GM18870 (cell line): ENCODE measurements around the gene CELSR1.

ENCODE experiments used
- ATAC-seq: cut with Tn5 transposase; IDR thresholded peaks from one replicate; pipeline ENCODE4 v1.9.1; 2021; ENCODE audit warnings: moderate library complexity; ENCODE audit not compliant: unreplicated experiment

CELSR1 gene

GRCh38 chr22:46447906-46448305, 89.5 kb downstream of the CELSR1 start:
- ATAC-seq, result no peak

DNA sequence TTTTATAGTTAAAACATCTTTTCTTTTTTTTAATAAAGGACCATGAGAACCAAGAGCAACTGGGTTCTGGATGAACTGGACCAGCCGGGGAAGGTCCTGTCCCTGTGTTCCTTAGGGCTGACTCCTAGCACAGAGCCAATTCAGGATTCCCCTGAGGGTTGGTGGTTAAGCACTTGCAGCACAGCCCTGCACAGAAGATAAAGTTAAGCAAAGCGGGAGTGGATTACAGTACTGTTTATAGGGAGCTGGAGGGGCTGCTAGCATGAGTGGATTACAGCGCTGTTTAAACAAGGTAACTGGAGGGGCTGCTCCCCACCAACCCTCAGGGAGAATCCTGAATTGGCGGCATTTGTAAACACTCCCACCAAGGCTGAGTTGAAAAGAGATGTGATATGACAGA, 90.6 kb downstream of the CELSR1 start:
- ATAC-seq, result no peak

- no peak for ATAC-seq
Observed at GRCh38 chr22:46445771-46446420, 91.5 kb downstream of the CELSR1 start.

DNA sequence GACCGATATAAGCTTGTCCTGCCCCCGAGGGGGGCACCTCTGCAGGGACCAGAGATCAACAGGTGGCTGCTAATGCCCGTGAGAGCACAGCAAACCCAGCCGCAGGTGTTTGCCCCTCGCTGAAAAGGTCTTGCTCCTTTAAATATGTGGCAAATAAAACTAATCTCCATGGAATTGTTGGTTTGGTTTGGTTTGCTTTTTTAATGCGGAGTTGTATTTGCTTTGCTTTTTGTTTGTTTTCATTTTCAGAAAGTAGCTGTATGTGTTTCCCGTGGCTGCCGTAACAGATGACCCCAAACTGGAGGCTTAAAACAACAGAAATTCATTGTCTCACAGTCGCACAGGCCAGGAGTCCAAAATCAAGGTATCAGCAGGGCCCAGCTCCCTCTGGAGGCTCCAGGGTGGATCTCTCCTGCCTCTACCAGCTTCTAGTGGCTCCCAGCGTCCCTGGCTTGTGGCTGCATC, 93.0 kb downstream of the CELSR1 start:
- ATAC-seq, result no peak

GRCh38 chr22:46443850-46444389, 93.5 kb downstream of the CELSR1 start:
- ATAC-seq, result no peak

DNA sequence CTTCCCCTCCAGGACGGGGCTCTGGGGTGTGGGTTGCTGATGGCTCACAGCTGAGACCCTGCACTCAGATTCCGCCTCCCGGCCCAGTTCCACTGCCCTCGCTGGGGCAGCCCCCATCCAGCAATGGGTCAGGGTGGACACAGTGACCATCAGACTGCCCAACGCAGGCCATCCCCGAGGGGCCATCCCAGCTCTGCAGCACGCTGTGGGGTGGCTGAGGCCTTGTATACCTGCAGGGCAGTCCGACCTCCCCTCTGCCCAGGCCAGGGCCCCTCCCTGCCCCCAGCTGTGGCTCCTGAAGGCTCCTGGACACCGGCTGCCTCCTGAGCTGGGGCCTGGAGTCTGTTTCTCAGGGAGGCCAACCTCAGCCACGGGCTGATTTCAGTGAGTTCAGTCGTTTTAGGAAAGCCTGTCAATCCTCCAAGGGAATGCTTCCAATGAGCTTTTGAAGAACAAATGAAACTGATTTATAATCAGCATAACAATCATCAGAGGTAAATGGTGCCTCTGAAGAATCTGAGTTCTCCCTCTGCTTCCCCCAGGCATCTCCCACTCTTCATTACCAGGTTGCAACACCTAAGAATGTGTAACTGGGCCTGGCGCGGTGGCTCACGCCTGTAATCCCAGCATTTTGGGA, 95.1 kb downstream of the CELSR1 start:
- no peak for ATAC-seq

DNA sequence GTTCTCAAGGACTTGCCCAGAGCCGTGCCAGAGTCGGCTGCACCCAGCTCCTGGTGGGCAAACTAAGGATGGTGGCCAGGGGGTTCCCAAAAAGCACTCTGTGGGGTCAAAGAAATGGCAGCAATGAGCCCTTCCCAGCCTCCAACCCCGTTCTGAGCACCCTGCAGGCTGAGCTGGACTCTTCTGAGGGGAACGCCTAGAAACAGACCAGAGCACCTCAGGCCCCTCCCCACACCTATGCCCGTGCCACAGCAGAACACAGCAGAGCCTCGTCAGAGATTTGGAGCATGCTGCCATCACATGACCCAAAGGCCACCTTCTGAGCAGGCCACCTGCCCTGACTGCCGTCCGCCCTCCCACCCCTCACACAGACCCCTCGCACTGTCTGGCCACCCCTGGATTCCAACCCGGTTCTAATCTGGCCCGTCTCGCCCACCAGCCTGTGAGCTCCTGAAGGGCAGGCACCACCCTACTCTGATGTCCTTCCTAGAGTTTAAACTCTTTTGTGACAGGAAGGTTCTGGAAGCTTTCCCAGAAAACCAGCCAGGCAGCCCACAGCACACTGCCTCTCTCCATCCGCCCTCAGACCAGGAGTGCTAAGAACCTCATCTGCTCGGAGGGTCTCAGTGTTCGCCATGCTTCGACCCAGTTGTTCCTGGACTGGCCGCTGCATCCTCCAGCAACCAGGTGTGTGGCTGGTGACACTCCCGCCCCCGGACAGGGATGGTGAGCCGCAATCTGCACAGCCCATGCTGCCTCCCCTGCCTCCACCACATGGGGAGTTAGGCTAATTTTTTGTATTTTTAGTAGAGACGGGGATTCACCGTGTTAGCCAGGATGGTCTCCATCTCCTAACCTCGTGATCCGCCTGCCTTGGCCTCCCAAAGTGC, 97.6 kb downstream of the CELSR1 start:
- ATAC-seq, result no peak

DNA sequence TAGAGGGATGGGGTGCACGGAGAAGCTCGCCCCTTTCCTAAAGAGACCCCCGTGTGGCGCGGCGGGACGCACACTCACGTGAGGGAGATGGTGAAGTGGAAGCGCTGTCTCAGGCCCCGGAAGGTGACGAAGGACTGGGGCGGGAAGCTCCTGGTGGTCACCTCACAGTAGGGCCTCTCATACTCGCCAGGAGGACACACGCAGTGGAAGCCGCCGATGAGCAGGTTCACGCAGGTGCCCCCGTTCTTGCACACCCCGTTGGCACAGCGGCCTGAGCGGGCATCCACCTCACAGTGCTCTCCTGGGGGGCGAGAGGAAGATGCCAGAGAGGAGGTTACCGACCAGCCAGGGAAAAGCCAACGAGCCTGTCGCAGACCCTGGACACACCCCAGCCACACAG, 98.3 kb downstream of the CELSR1 start:
- ATAC-seq, result no peak

- ATAC-seq, result no peak
Observed at GRCh38 chr22:46437671-46438440, 99.6 kb downstream of the CELSR1 start.

DNA sequence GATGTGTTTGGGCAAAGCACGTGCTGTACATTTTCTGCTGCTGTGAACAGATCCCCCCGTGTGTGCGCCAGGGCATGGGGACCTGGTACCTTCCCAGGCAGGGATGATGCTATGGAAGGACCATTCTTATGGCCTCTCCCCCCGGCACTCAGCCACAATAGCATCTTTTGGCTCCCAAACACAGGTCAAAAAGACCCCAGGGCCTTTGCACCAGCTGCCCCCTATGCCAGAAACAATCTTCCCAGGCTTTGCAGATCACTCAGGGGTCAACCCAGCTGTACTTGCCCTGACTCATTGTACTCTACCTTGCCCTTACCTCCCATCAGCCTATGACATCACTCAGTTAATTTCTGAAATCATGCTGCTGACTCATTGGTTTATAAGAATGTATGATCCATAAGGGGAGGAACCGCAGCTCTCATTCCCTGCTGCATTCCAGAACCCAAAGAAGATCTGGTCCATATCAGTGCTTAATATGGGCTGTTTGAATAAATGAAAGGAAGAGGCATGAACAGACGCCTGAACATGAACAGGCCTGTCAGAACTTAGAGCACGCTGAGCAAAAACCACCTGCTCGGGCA, 100.7 kb downstream of the CELSR1 start:
- ATAC-seq, result no peak

DNA sequence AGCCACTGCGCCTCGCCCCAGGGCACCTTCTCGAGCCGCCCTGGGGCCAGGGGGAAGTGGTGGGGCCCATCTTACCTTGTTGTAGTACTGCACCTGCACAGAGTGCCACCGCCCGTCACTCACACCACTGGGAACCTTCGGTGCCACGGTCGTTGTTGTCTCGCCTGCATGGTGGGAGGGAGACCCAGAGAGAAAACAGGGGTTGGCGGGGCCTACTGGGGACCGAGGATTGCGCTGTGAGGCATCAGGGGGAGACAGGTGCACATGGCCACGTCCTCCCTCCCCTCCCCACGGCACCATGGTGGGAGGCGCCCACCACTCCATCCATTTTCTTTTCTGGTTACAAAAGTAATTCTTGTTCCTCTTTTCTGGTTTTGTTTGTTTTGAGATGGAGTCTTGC, 104.1 kb downstream of the CELSR1 start:
- no peak for ATAC-seq

DNA sequence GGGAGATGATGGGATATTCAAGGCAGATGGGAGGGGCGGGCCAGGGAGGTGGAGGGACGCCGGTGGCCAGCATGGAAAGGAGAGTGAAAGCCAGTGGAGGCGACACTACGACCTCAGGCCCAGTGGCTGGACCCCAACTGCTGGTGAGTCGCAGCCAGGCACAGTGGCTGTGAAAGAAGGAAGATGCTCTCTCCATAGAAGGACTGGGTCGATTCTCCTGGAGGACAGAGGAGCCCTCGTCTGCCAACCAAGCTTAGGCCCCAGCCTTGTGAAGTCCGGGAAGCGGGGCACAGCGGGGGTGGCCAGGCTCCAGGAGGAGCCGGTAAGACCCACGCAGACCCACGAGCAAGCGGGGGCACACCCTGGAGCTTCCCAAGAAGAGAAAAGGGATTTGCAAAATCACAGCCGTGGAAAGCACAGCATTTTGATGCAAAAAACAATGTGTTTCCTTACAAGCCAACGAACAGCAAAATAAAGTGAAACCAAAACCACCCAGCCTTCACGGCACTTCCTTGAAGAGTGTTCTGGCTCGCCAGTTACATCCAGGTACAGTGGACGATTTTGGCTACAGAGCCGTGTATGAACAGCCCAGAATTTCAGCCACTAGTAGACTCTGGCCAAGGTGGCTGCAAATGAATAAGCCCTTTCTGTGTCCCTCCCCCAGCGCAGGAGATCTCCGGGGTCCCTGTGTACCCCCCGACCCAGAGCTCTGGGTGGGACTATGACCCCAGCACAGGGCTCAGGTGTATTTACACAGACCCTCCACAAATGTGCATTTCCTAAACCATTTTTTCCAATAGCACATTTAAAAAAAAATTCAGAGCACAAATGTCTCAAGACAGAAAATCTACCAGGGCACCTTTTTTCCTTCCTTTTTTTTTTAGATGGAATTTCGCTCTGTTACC, 105.0 kb downstream of the CELSR1 start:
- ATAC-seq, result no peak

DNA sequence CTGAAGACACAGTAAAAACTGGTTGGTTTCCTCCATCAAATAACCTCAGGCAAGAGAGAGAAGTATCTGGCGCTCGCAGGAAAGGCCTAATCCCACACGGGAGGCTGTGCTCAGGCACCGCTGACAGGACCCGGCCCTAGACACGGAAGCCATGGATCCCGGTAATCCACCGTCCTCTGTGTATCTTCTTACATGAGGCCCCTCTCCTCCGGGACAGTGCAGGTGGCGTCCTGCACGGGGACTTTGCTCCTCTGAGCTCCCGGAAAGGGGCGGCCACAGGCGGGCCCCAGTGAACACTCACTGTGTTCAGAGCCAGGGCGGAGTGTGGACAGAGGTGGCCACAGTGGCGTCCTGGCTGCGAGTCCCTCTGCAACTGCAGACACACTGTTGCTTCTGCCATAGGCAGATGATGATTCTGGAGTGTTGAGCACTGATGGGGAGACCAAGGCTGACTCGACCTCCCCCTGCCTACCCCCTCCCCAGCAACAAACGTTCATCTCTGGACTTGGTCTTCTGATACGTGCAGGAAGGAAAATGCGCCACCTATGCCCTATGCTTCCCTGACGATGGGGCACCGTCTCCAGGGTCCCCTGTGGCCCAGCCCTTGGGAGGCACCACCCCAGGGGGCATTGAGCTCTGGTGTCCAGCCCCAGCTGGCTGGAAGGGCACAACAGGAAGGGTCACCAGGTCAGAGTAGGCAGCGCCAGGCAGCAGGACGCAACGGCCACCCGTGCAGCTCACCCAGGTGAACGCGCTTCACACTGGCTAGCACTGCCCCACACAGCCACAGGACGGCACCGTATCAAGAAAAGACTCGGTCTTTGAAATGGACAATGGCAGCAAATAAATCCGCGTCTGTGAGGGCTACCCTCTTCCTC, 106.2 kb downstream of the CELSR1 start:
- no peak for ATAC-seq

- no peak for ATAC-seq
Observed at GRCh38 chr22:46429325-46429853, 108.0 kb downstream of the CELSR1 start.

DNA sequence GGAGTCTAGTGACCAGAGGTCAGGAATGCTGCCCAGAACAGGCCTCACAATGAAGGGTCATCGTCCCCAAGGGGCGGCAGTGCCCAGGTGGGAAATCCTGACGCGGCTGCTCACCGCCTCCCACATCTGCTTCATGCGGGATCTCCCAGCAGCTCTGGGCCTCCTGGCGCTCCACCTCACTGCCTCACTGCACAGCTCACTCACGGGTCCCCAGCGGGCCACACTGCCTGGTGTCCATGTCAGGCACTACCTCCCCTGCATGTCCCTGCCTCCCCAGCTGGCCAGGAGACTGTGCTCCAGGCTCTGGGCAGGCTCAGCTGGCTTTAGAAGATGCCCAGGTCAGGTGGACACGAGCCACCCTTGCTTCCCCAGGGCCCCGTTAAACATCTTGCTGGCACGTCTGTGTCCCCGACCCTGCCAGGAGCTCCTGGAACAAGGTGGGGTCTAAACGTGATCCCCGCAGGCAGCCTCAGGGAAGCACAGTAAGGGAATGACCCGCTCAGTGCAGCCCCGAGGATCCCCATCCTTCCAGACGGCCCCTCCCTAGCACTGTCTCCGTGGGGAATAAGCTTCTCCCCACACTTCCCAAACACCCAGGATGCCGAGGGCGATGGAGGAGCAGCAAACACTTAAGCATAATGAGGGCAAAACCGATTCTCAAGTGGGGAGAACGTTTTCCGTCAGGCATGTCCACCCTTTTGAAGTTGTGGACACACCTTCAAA, 108.7 kb downstream of the CELSR1 start:
- no peak for ATAC-seq

DNA sequence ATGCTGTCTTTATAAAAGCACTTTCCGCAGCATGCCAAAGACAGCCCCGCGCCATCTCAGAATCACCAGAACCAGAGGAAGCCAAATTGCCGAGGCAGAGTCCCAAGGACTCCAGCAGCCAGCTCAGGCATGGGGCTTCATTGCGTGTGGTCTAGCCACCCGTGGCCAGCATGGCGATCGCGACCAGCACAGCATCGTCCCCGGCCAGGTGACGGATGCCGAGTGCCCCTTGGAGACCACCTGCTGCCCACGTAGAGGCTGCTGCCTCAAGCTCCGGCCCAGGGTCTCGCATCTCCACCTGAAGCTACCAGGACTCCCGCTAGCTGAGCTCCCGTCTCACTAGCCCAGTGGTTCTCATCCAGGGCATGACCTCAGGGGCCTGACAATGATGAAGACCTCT, 109.2 kb downstream of the CELSR1 start:
- no peak for ATAC-seq

GRCh38 chr22:46425016-46425415, 112.4 kb downstream of the CELSR1 start:
- no peak for ATAC-seq

DNA sequence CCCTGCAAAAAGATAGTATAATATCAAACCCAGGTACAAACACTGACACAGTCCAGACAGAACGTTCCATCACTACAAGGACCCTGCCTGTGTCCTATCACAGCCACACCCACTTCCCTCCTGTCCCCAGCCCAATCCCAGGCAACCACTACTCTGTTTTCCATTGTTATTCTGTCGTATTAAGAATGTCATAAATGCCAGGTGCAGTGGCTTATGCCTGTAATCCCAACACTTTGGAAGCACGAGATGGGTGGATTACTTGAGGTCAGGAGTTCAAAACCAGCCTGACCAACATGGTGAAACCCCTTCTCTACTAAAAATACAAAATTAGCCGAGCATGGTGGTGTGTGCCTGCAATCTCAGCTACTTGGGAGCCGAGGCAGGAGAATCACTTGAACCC, 112.9 kb downstream of the CELSR1 start:
- no peak for ATAC-seq
